Heart left ventricle (tissue), 13 donors: ENCODE data around the gene KLHL36.

Experiments
- CTCF ChIP-seq, 12 donors: fragments of 200-600 bp; sonication (generic) in 4 of 12; IDR thresholded peaks; one replicate each; pipeline versions ENCODE4 v1.5.0 to v1.8.0; 2018 to 2022; ENCODE audit warnings: antibody characterized with exemption in 12 of 12, mild to moderate bottlenecking in 5 of 12
- POLR2A ChIP-seq, 2 donors: fragments of 450-650 bp; IDR thresholded peaks; one replicate each; pipeline ENCODE4 v1.6.1; 2017; ENCODE audit warnings: antibody characterized with exemption in 2 of 2, mild to moderate bottlenecking in 2 of 2, moderate library complexity in 2 of 2
- donor health status: ischemic (EF 13 %, LVEDD 7.1; RV severe dilation, severe dysfunction).
- donor health status: DM: no; HTN: yes; CAD: no.
- donor health status: DM: no; HTN: no; CAD: no.
- donor health status: ischemic (EF 25% LVEDD 6.9; RV normal size, moderate dysfunction).
- donor health status: ischemic (EF 25% LVEDD 5.7; RV mildly dilated, moderate dysfunction).
- donor health status: ischemic (EF 35%, LVEDD 5.7; RV mildly dilated, moderate dysfunction).
- donor health status: nonischemic (EF 11% LVEDD 7.7; RV severe dilation, severe dysfunction).
- donor health status: DM: yes; HTN: yes; CAD: no.
- donor health status: PGD.
- donor health status: ischemic (EF 29% LVEDD 5.4; RV normal size, mild dysfunction).
- donor health status: nonischemic (EF 23%, LVEDD 6.1; RV moderate dilation, normal function).

GRCh38 chr16:84661418-84662060 lies 13.2 kb downstream of the KLHL36 start:
- TF ChIP-seq CTCF (IDR thresholded peaks at IDR 0.05) (no peak), POLR2A (IDR thresholded peaks at IDR 0.05) (no peak)
